HCT116 (cell line): ENCODE results near the gene SEC16A. TPM values are rescaled to one million over a fixed set of nuclear protein-coding genes. Genes with fewer than 3 reads are reported as not detected.

ENCODE experiments used
- ATAC-seq: fragments of 200-7000 bp; cut with Tn5 transposase; 2 replicates; pipeline ENCODE4 v1.9.1; 2020; ENCODE audit warnings: mild to moderate bottlenecking, moderate library complexity
- BruUV-seq: library from RNA; stranded (reverse); fragments of 400-500 nt; replicated peaks from 2 replicates; lab custom pipeline; 2021; lab: Mats Ljungman, UMichigan
- CTCF ChIA-PET: fragments of 300-600 bp; sonication (Branson Sonifier 250); formaldehyde crosslinking; loops from one replicate; lab custom pipeline; 2021; ENCODE audit warnings: antibody characterized with exemption; lab: Charles Lee
- POLR2A ChIA-PET: fragments of 300-600, 350-600 bp; sonication (Branson Sonifier 250); formaldehyde crosslinking; loops from one replicate; lab custom pipeline; 2021; ENCODE audit warnings: antibody characterized with exemption; lab: Charles Lee
- RAD21 ChIA-PET, 2 experiments: fragments of 300-600 bp; sonication (Branson Sonifier 250); formaldehyde crosslinking; loops; one replicate each; lab custom pipeline; 2023; ENCODE audit warnings: low total read pairs in 2 of 2; ENCODE audit not compliant: uncharacterized antibody in 2 of 2, unreplicated experiment in 2 of 2, low non-redundant PET in 1 of 2; lab: Charles Lee
- DNase-seq: peaks from one replicate; pipeline ENCODE4 v3.0.0-alpha.2; 2010; ENCODE audit warnings: low read depth, low spot score
- H2AFZ ChIP-seq: fragments of 200-600 bp; shearing (Covaris generic), sonication (generic); 2 replicates; pipeline ENCODE4 v1.6.1; 2017; ENCODE audit warnings: low read depth, mixed run types, mixed read lengths, antibody characterized with exemption, low read length; ENCODE audit not compliant: poor library complexity, severe bottlenecking
- H3K27ac ChIP-seq: 2 replicates; pipeline ENCODE4 v1.5.1; 2012; ENCODE audit warnings: low read depth, low read length
- H3K27me3 ChIP-seq: fragments of 200-600 bp; sonication (generic); 2 replicates; pipeline ENCODE4 v1.6.1; 2016; ENCODE audit warnings: mixed run types, low read length, mixed read lengths; ENCODE audit not compliant: insufficient read depth
- H3K36me3 ChIP-seq, 2 experiments: fragments of 200-500 bp in 1 of 2; fragments of 200-600 bp in 1 of 2; sonication (Bioruptor generic) in 1 of 2; sonication (generic) in 1 of 2; 2 replicates each; pipeline versions ENCODE4 v1.5.1 to v1.6.1; 2014 to 2016; ENCODE audit warnings: low read length in 2 of 2, inconsistent platforms in 1 of 2, mixed read lengths in 1 of 2, mixed run types in 1 of 2; ENCODE audit not compliant: insufficient read depth in 2 of 2, control insufficient read depth in 1 of 2
- H3K4me1 ChIP-seq, 2 experiments: fragments of 200-600 bp in 1 of 2; sonication (generic) in 1 of 2; 2 replicates each; pipeline versions ENCODE4 v1.5.1 to v1.6.1; 2012 to 2017; ENCODE audit warnings: low read length in 2 of 2, inconsistent platforms in 1 of 2, mild to moderate bottlenecking in 1 of 2, mixed read lengths in 1 of 2, mixed run types in 1 of 2, moderate library complexity in 1 of 2; ENCODE audit not compliant: insufficient read depth in 2 of 2, control insufficient read depth in 1 of 2
- H3K4me2 ChIP-seq: fragments of 200-600 bp; sonication (generic); 2 replicates; pipeline ENCODE4 v1.6.1; 2017; ENCODE audit warnings: mixed run types, low read length, mixed read lengths
- H3K4me3 ChIP-seq, 2 experiments: fragments of 200-600 bp in 1 of 2; sonication (generic) in 1 of 2; replicated peaks in 1 of 2; 2 replicates each; pipeline ENCODE4 v1.5.1; 2011 to 2016; ENCODE audit warnings: low read length in 2 of 2, control low read depth in 1 of 2, low read depth in 1 of 2, mild to moderate bottlenecking in 1 of 2, mixed read lengths in 1 of 2, mixed run types in 1 of 2
- H3K79me2 ChIP-seq: fragments of 200-600 bp; sonication (generic); 2 replicates; pipeline ENCODE4 v1.6.1; 2017; ENCODE audit warnings: mild to moderate bottlenecking, mixed run types, low read length, moderate library complexity, mixed read lengths; ENCODE audit not compliant: insufficient read depth
- H3K9ac ChIP-seq: fragments of 200-600 bp; sonication (generic); 2 replicates; pipeline ENCODE4 v1.6.1; 2016; ENCODE audit warnings: low read length, mixed read lengths
- H3K9me2 ChIP-seq: fragments of 200-600 bp; sonication (generic), shearing (Covaris generic); 2 replicates; pipeline ENCODE4 v1.6.1; 2017; ENCODE audit warnings: mixed run types, mild to moderate bottlenecking, moderate library complexity; ENCODE audit not compliant: insufficient read depth
- H3K9me3 ChIP-seq, 2 experiments: fragments of 200-500 bp in 1 of 2; fragments of 200-600 bp in 1 of 2; sonication (Bioruptor generic) in 1 of 2; sonication (generic) in 1 of 2; 2 replicates each; pipeline ENCODE4 v1.6.1; 2014 to 2017; ENCODE audit warnings: low read length in 2 of 2, mixed read lengths in 2 of 2, inconsistent platforms in 1 of 2, low read depth in 1 of 2, mild to moderate bottlenecking in 1 of 2, mixed run types in 1 of 2, moderate library complexity in 1 of 2; ENCODE audit not compliant: control insufficient read depth in 1 of 2, insufficient read depth in 1 of 2
- H4K20me1 ChIP-seq: fragments of 200-600 bp; sonication (generic), shearing (Covaris generic); 2 replicates; pipeline ENCODE4 v1.6.1; 2017; ENCODE audit warnings: mixed run types, mild to moderate bottlenecking, moderate library complexity; ENCODE audit not compliant: insufficient read depth
- ATF3 ChIP-seq: IDR thresholded peaks from 2 replicates; pipeline ENCODE4 v1.6.1; 2012
- CBX3 ChIP-seq: IDR thresholded peaks from 2 replicates; pipeline ENCODE4 v1.6.1; 2012; ENCODE audit warnings: low read depth
- CEBPB ChIP-seq: IDR thresholded peaks from 2 replicates; pipeline ENCODE4 v1.6.1; 2012; ENCODE audit warnings: low read depth
- EGR1 ChIP-seq: IDR thresholded peaks from 2 replicates; pipeline ENCODE4 v1.6.1; 2012; ENCODE audit warnings: low read depth
- ELF1 ChIP-seq: IDR thresholded peaks from 2 replicates; pipeline ENCODE4 v1.6.1; 2012; ENCODE audit warnings: low read depth, borderline replicate concordance
- EZH2phosphoT487 ChIP-seq: fragments of 200-600 bp; IDR thresholded peaks from 2 replicates; pipeline ENCODE4 v1.6.1; 2018; ENCODE audit warnings: antibody characterized with exemption, borderline replicate concordance
- FOSL1 ChIP-seq: IDR thresholded peaks from 2 replicates; pipeline ENCODE4 v1.6.1; 2012; ENCODE audit warnings: low read depth
- JUND ChIP-seq: IDR thresholded peaks from 2 replicates; pipeline ENCODE4 v1.6.1; 2012
- MAX ChIP-seq: IDR thresholded peaks from 2 replicates; pipeline ENCODE4 v1.6.1; 2012
- POLR2A ChIP-seq: IDR thresholded peaks from 2 replicates; pipeline ENCODE4 v1.7.0; 2011; ENCODE audit warnings: borderline replicate concordance; ENCODE audit not compliant: insufficient read depth, insufficient read length; ENCODE audit errors: extremely low read depth
- POLR2AphosphoS5 ChIP-seq: IDR thresholded peaks from 2 replicates; pipeline ENCODE4 v1.6.1; 2011; ENCODE audit warnings: mild to moderate bottlenecking, low read depth, low read length, moderate library complexity
- RAD21 ChIP-seq: IDR thresholded peaks from 2 replicates; pipeline ENCODE4 v1.6.1; 2012; ENCODE audit warnings: low read depth, mild to moderate bottlenecking
- SIN3A ChIP-seq: IDR thresholded peaks from 2 replicates; pipeline ENCODE4 v1.6.1; 2012; ENCODE audit warnings: low read depth
- SP1 ChIP-seq: IDR thresholded peaks from 2 replicates; pipeline ENCODE4 v1.6.1; 2012; ENCODE audit warnings: low read depth
- SRF ChIP-seq: IDR thresholded peaks from 2 replicates; pipeline ENCODE4 v1.6.1; 2012; ENCODE audit warnings: low read depth
- ZBTB33 ChIP-seq: IDR thresholded peaks from 2 replicates; pipeline ENCODE4 v1.6.1; 2011; ENCODE audit warnings: mild to moderate bottlenecking, low read length, moderate library complexity; ENCODE audit not compliant: insufficient replicate concordance; ENCODE audit errors: extremely low read depth
- intact Hi-C: fragments of 100-400 bp; cut with micrococcal nuclease; formaldehyde crosslinking; loops from 2 replicates; pipeline ENCODE4 v1.10.0; 2022
- total RNA-seq: library from RNA; stranded (reverse); gene quantifications from one replicate; pipeline ENCODE4 v1.2.1, GENCODE V29; 2021; ENCODE audit not compliant: unreplicated experiment
- TF ChIP-seq, protein P1 (sequence below): IDR thresholded peaks from 2 replicates; pipeline ENCODE4 v1.6.1; 2012; ENCODE audit warnings: low read depth
- TF ChIP-seq, protein P2 (sequence below), 3 experiments: fragments of 200-600 bp in 1 of 3; sonication (generic) in 1 of 3; IDR thresholded peaks in 2 of 3; conservative IDR thresholded peaks in 1 of 3; 2 replicates each; pipeline ENCODE4 v1.5.1; 2012 to 2017; ENCODE audit warnings: low read depth in 2 of 3, low read length in 2 of 3, antibody characterized with exemption in 1 of 3, borderline replicate concordance in 1 of 3, control low read depth in 1 of 3, mild to moderate bottlenecking in 1 of 3, mixed read lengths in 1 of 3, mixed run types in 1 of 3, moderate library complexity in 1 of 3; ENCODE audit not compliant: insufficient read depth in 1 of 3

The SEC16A gene
- total RNA-seq, 1 experiment from 2014 or later, result 49.8 TPM

DNA sequence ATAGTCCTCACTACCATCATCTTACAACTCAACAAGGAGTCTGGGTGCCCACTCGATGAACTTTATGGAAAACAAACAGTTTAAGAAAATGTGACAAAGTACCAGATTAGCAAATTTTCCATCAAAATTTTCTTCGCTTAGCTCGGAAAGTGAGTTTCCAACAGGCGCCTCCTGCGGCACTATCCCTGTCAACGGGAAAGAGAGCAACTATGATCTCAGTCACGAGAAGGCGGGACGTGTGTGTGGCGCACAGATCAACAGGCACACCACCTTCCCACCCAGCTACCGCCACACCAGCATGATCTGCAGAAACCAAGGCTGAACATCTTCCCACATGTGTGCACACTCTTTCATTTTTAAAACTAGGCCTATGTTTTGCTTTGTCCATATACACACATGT lies 29.5 kb downstream of the SEC16A start:
- no peak for DNase-seq
- H3K36me3 ChIP-seq, result peaks cover 39 to 57% of the 10 kb centered on the region in 2 experiments; a peak in 3 of 4 replicates
- no peaks in the 10 kb centered on the region for H3K27me3 ChIP-seq
- H2AFZ ChIP-seq, result no peak overlapping the region
- H4K20me1 ChIP-seq, result no peaks in the 10 kb centered on the region
- no peaks in the 10 kb centered on the region for H3K9me3 ChIP-seq
- ChIA-PET CTCF (no interaction called here), RAD21 (interaction anchor here in 1 of 2 experiments (0.8 kb wide), 1 partner anchor 22 kb away, joined by 4 read pairs; no protein-coding TSS in a partner anchor), POLR2A (no interaction called here)
- intact Hi-C loops, result no loop called here
- no peak overlapping the region for H3K9ac ChIP-seq
- H3K4me2 ChIP-seq, result no peak overlapping the region
- ATAC-seq, result no peak
- no peak for TF ChIP-seq ELF1
- TF ChIP-seq, protein P1, sequence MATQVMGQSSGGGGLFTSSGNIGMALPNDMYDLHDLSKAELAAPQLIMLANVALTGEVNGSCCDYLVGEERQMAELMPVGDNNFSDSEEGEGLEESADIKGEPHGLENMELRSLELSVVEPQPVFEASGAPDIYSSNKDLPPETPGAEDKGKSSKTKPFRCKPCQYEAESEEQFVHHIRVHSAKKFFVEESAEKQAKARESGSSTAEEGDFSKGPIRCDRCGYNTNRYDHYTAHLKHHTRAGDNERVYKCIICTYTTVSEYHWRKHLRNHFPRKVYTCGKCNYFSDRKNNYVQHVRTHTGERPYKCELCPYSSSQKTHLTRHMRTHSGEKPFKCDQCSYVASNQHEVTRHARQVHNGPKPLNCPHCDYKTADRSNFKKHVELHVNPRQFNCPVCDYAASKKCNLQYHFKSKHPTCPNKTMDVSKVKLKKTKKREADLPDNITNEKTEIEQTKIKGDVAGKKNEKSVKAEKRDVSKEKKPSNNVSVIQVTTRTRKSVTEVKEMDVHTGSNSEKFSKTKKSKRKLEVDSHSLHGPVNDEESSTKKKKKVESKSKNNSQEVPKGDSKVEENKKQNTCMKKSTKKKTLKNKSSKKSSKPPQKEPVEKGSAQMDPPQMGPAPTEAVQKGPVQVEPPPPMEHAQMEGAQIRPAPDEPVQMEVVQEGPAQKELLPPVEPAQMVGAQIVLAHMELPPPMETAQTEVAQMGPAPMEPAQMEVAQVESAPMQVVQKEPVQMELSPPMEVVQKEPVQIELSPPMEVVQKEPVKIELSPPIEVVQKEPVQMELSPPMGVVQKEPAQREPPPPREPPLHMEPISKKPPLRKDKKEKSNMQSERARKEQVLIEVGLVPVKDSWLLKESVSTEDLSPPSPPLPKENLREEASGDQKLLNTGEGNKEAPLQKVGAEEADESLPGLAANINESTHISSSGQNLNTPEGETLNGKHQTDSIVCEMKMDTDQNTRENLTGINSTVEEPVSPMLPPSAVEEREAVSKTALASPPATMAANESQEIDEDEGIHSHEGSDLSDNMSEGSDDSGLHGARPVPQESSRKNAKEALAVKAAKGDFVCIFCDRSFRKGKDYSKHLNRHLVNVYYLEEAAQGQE, result no peak
- TF ChIP-seq JUND, result no peak
- no peak for TF ChIP-seq RAD21
- TF ChIP-seq EZH2phosphoT487, result no peak
- no peak for TF ChIP-seq FOSL1
- TF ChIP-seq, protein P2, sequence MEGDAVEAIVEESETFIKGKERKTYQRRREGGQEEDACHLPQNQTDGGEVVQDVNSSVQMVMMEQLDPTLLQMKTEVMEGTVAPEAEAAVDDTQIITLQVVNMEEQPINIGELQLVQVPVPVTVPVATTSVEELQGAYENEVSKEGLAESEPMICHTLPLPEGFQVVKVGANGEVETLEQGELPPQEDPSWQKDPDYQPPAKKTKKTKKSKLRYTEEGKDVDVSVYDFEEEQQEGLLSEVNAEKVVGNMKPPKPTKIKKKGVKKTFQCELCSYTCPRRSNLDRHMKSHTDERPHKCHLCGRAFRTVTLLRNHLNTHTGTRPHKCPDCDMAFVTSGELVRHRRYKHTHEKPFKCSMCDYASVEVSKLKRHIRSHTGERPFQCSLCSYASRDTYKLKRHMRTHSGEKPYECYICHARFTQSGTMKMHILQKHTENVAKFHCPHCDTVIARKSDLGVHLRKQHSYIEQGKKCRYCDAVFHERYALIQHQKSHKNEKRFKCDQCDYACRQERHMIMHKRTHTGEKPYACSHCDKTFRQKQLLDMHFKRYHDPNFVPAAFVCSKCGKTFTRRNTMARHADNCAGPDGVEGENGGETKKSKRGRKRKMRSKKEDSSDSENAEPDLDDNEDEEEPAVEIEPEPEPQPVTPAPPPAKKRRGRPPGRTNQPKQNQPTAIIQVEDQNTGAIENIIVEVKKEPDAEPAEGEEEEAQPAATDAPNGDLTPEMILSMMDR (IDR thresholded peaks at IDR 0.05 in 2 of 3, conservative IDR thresholded peaks at IDR 0.05 in 1 of 3; ENCODE audit: borderline replicate concordance in 1 of 3, insufficient read depth in 1 of 3, low read depth in 2 of 3, low read length in 2 of 3), result no peak
- TF ChIP-seq CEBPB, result no peak
- no peak for TF ChIP-seq ZBTB33
- no peak for TF ChIP-seq MAX
- no peak for TF ChIP-seq EGR1
- no peak for TF ChIP-seq POLR2A
- no peak for TF ChIP-seq POLR2AphosphoS5
- no peak for TF ChIP-seq SP1
- no peak for TF ChIP-seq ATF3
- no peak for TF ChIP-seq SRF
- TF ChIP-seq SIN3A, result no peak
- no peak for TF ChIP-seq CBX3
- TF ChIP-seq, all 23 proteins: peak for 0
- BruUV-seq, result no TSS peak
- H3K79me2 ChIP-seq, result peaks cover 3% of the 10 kb centered on the region; the same call in 1 of the 2 replicates
- no peaks in the 10 kb centered on the region for H3K4me1 ChIP-seq
- H3K9me2 ChIP-seq, result no peaks in the 10 kb centered on the region
- H3K4me3 ChIP-seq, result no peak overlapping the region
- H3K27ac ChIP-seq, result no peak overlapping the region
